GM18505 (cell line): ENCODE data around the gene DCUN1D3.
"Not testable (repeated sequence)": the region's sequence is repeated elsewhere in the genome, so short reads cannot be mapped to it uniquely, and the experiment has no call there.

Experiments
- ATAC-seq: cut with Tn5 transposase; IDR thresholded peaks from one replicate; pipeline ENCODE4 v1.9.1; 2021; ENCODE audit not compliant: unreplicated experiment
- POLR2A ChIP-seq: IDR thresholded peaks from 4 replicates; pipeline ENCODE4 v1.6.1; 2011; ENCODE audit warnings: borderline replicate concordance; ENCODE audit not compliant: insufficient read depth, insufficient read length; ENCODE audit errors: extremely low read depth

The DCUN1D3 gene

GRCh38 chr16:20871941-20872815 is 28.0 kb downstream of the DCUN1D3 start:
- no peak for TF ChIP-seq POLR2A
- ATAC-seq = no peak

- no peak for TF ChIP-seq POLR2A
- ATAC-seq = no peak
Observed at GRCh38 chr16:20871258-20871657, 28.9 kb downstream of the DCUN1D3 start.

GRCh38 chr16:20870122-20870820 is 29.9 kb downstream of the DCUN1D3 start:
- no peak for TF ChIP-seq POLR2A
- ATAC-seq = no peak

- ATAC-seq = no peak
- TF ChIP-seq POLR2A = no peak
Observed at GRCh38 chr16:20868890-20869289, 31.3 kb downstream of the DCUN1D3 start.

GRCh38 chr16:20867585-20867984 is 32.6 kb downstream of the DCUN1D3 start:
- ATAC-seq = no peak
- TF ChIP-seq POLR2A = no peak

GRCh38 chr16:20866801-20867200 is 33.4 kb downstream of the DCUN1D3 start:
- ATAC-seq = no peak
- TF ChIP-seq POLR2A = no peak

GRCh38 chr16:20866145-20866772 is 33.9 kb downstream of the DCUN1D3 start:
- TF ChIP-seq POLR2A = no peak
- no peak for ATAC-seq

- ATAC-seq = no peak
- TF ChIP-seq POLR2A = no peak
Observed at GRCh38 chr16:20865420-20866131, 34.6 kb downstream of the DCUN1D3 start.

GRCh38 chr16:20864376-20864775 is 35.8 kb downstream of the DCUN1D3 start:
- ATAC-seq = not testable (repeated sequence)

- ATAC-seq = no peak
- no peak for TF ChIP-seq POLR2A
Observed at GRCh38 chr16:20862162-20862960, 37.8 kb downstream of the DCUN1D3 start.

- ATAC-seq = not testable (repeated sequence)
Observed at GRCh38 chr16:20860995-20861394, 39.2 kb downstream of the DCUN1D3 start.

- TF ChIP-seq POLR2A = no peak
- ATAC-seq = no peak
Observed at GRCh38 chr16:20860361-20860760, 39.8 kb downstream of the DCUN1D3 start.
